Right atrium auricular region (tissue), 2 donors: ENCODE measurements around the gene THSD8. TPM values are rescaled to one million over a fixed set of nuclear protein-coding genes. Genes with fewer than 3 reads are reported as not detected.

Experiments used
- DNase-seq: peaks from one replicate; pipeline ENCODE4 v3.0.0-alpha.2; 2019; ENCODE audit warnings: low spot score
- H3K27ac ChIP-seq, 2 donors: fragments of 200-600 bp; sonication (generic); 1 replicate in 1 of 2; 2 replicates in 1 of 2; pipeline ENCODE4 v1.5.1; 2016 to 2019
- H3K27me3 ChIP-seq, 2 donors: fragments of 200-600 bp; sonication (generic); one replicate each; pipeline versions ENCODE4 v1.5.1 to v1.6.0; 2017 to 2019
- H3K36me3 ChIP-seq: fragments of 200-600 bp; sonication (generic); one replicate; pipeline ENCODE4 v1.5.1; 2016
- H3K4me1 ChIP-seq, 2 donors: fragments of 200-600 bp; sonication (generic); one replicate each; pipeline versions ENCODE4 v1.5.1 to v1.6.0; 2017 to 2019
- H3K4me3 ChIP-seq, 2 donors: fragments of 200-600 bp; sonication (generic); 1 replicate in 1 of 2; 2 replicates in 1 of 2; pipeline ENCODE4 v1.5.1; 2017 to 2019; ENCODE audit warnings: mild to moderate bottlenecking in 1 of 2, moderate library complexity in 1 of 2
- H3K9me3 ChIP-seq, 2 donors: fragments of 200-600 bp; sonication (generic); one replicate each; pipeline ENCODE4 v1.5.1; 2019
- CTCF ChIP-seq, 2 donors: fragments of 200-600 bp; sonication (generic); IDR thresholded peaks; one replicate each; pipeline ENCODE4 v1.5.1; 2019; ENCODE audit warnings: antibody characterized with exemption in 2 of 2
- total RNA-seq, 2 donors: library from RNA; depleted of rRNA; stranded (reverse); fragments of >200 nt; gene quantifications; one replicate each; pipeline ENCODE4 v1.1.0, GENCODE V29; 2016

Gene THSD8
- total RNA-seq, 2 donors from 2014 or later: not detected

GRCh38 chr19:12834566-12834943 lies 32.7 kb downstream of the THSD8 start, which contains the start of gene RTBDN:
TSS of gene RTBDN (minus strand) at chr19:12834579. CDS start at chr19:12829979, 4,600 bp downstream.
- no peak for DNase-seq
- Histone ChIP-seq H3K4me1 (peaks cover 0 to 39% of the 10 kb centered on the region in 2 donors), H3K27ac (no peak within 1 kb of the TSS), H3K27me3 (peaks cover 42 to 63% of the 10 kb centered on the region in 2 donors), H3K4me3 (peak within 1 kb of the TSS; percentile 15 to 51), H3K9me3 (no peaks in the 10 kb centered on the region), H3K36me3 (no peaks in the 10 kb centered on the region)
- no peak for TF ChIP-seq CTCF (IDR thresholded peaks at IDR 0.05)

- Histone ChIP-seq H3K27me3 (peaks cover 45 to 63% of the 10 kb centered on the region in 2 donors), H3K36me3 (no peaks in the 10 kb centered on the region), H3K9me3 (no peaks in the 10 kb centered on the region), H3K4me1 (peaks cover 0 to 39% of the 10 kb centered on the region in 2 donors), H3K4me3 (no peak overlapping the region), H3K27ac (no peak overlapping the region)
- DNase-seq: no peak
- no peak for TF ChIP-seq CTCF (IDR thresholded peaks at IDR 0.05)
Observed at GRCh38 chr19:12834976-12835757, 33.3 kb downstream of the THSD8 start.

- DNase-seq: no peak
- Histone ChIP-seq H3K27ac (no peak overlapping the region), H3K4me1 (peaks cover 0 to 49% of the 10 kb centered on the region in 2 donors), H3K4me3 (no peak overlapping the region), H3K27me3 (peaks cover 53 to 70% of the 10 kb centered on the region in 2 donors), H3K36me3 (no peaks in the 10 kb centered on the region), H3K9me3 (no peaks in the 10 kb centered on the region)
- TF ChIP-seq CTCF (IDR thresholded peaks at IDR 0.05): no peak
Observed at GRCh38 chr19:12836529-12836863, 34.6 kb downstream of the THSD8 start.

GRCh38 chr19:12837225-12837624 lies 35.4 kb downstream of the THSD8 start:
- Histone ChIP-seq H3K9me3 (no peaks in the 10 kb centered on the region), H3K36me3 (no peaks in the 10 kb centered on the region), H3K4me1 (peaks cover 0 to 49% of the 10 kb centered on the region in 2 donors), H3K27me3 (peaks cover 52 to 76% of the 10 kb centered on the region in 2 donors), H3K27ac (no peak overlapping the region), H3K4me3 (no peak overlapping the region)
- no peak for TF ChIP-seq CTCF (IDR thresholded peaks at IDR 0.05)
- DNase-seq: no peak

GRCh38 chr19:12838182-12838885 lies 36.5 kb downstream of the THSD8 start, which contains the start of gene MAST1:
TSS of gene MAST1 (plus strand) at chr19:12838515. CDS start at chr19:12838573, 58 bp downstream.
- H3K4me1 ChIP-seq: peaks cover 0 to 39% of the 10 kb centered on the region in 2 donors
- H3K9me3 ChIP-seq: no peaks in the 10 kb centered on the region
- peaks cover 42 to 67% of the 10 kb centered on the region in 2 donors for H3K27me3 ChIP-seq
- TF ChIP-seq CTCF (IDR thresholded peaks at IDR 0.05): peak; percentile 49 to 58
- DNase-seq: no peak
- no peak within 1 kb of the TSS for H3K27ac ChIP-seq
- H3K4me3 ChIP-seq: peak within 1 kb of the TSS in 1 of 2 donors; percentile 42
- H3K36me3 ChIP-seq: no peaks in the 10 kb centered on the region
